ENCODE data around the gene GORAB.
A peak's percentile ranks its signal among the peaks of the same experiment; 100 is the strongest.

GORAB gene

GRCh38 chr1:170593173-170594011 lies 61.4 kb downstream of the GORAB start:
- peak in 1 of 2 experiments; percentile 4 for DNase-seq

GRCh38 chr1:170594066-170594626 lies 62.2 kb downstream of the GORAB start:
- no peak for DNase-seq

- no peak for DNase-seq
These were observed 64.7 kb downstream of the GORAB start for GRCh38 chr1:170596701-170597100.

- no peak for DNase-seq
These were observed 66.7 kb downstream of the GORAB start for GRCh38 chr1:170598618-170599017.

GRCh38 chr1:170599033-170599432 lies 67.1 kb downstream of the GORAB start:
- no peak for DNase-seq

- DNase-seq: no peak
These were observed 69.9 kb downstream of the GORAB start for GRCh38 chr1:170601866-170602265.
